Gastroesophageal sphincter (tissue), 4 donors: ENCODE data around the gene RNF213. TPM values are rescaled to one million over a fixed set of nuclear protein-coding genes. Genes with fewer than 3 reads are reported as not detected.

Experiments used
- ATAC-seq: fragments of 150-250 bp; one replicate; pipeline ENCODE4 v1.9.1; 2016; ENCODE audit warnings: mild to moderate bottlenecking, moderate library complexity
- H3K27ac ChIP-seq, 4 donors: fragments of 200-600 bp; sonication (generic) in 3 of 4; 1 replicate in 3 of 4; 2 replicates in 1 of 4; pipeline ENCODE4 v1.5.1; 2016 to 2019
- H3K27me3 ChIP-seq: fragments of 200-600 bp; sonication (generic); one replicate; pipeline ENCODE4 v1.5.1; 2019
- H3K36me3 ChIP-seq, 2 donors: fragments of 200-600 bp; sonication (generic); one replicate each; pipeline ENCODE4 v1.5.1; 2019; ENCODE audit warnings: control low read depth in 1 of 2
- H3K4me1 ChIP-seq, 3 donors: fragments of 200-600 bp; sonication (generic); 1 replicate in 2 of 3; 2 replicates in 1 of 3; pipeline ENCODE4 v1.5.1; 2016 to 2019; ENCODE audit warnings: control low read depth in 2 of 3
- H3K4me3 ChIP-seq, 2 donors: fragments of 200-600 bp; sonication (generic); one replicate each; pipeline ENCODE4 v1.5.1; 2019; ENCODE audit warnings: mild to moderate bottlenecking in 1 of 2, moderate library complexity in 1 of 2
- H3K9me3 ChIP-seq, 3 donors: fragments of 200-600 bp; sonication (generic); one replicate each; pipeline ENCODE4 v1.5.1; 2017 to 2019; ENCODE audit warnings: control low read depth in 2 of 3
- CTCF ChIP-seq, 4 experiments: fragments of 200-600 bp in 2 of 4; fragments of 450-650 bp in 2 of 4; sonication (generic) in 1 of 4; IDR thresholded peaks; one replicate each; pipeline ENCODE4 v1.5.1; 2017 to 2019; ENCODE audit warnings: antibody characterized with exemption in 4 of 4, mild to moderate bottlenecking in 2 of 4, moderate library complexity in 2 of 4
- EP300 ChIP-seq: sonication (generic); formaldehyde crosslinking; IDR thresholded peaks from one replicate; pipeline ENCODE4 v1.6.1; 2017; ENCODE audit warnings: antibody characterized with exemption, mild to moderate bottlenecking
- POLR2A ChIP-seq, 2 donors: fragments of 450-650 bp; IDR thresholded peaks; one replicate each; pipeline ENCODE4 v1.6.1; 2017; ENCODE audit warnings: antibody characterized with exemption in 2 of 2, mild to moderate bottlenecking in 2 of 2, moderate library complexity in 1 of 2
- POLR2AphosphoS5 ChIP-seq: sonication (generic); formaldehyde crosslinking; IDR thresholded peaks from one replicate; pipeline ENCODE4 v1.6.1; 2017; ENCODE audit warnings: antibody characterized with exemption
- WGBS, 2 donors: methylation state at CpG; one replicate each; pipeline ENCODE4 v1.1.5; 2018; ENCODE audit warnings: low coverage in 1 of 2; 5-methylcytosine and 5-hydroxymethylcytosine counted together
- total RNA-seq, 4 donors: library from RNA; depleted of rRNA; stranded (reverse); fragments of >200 nt; gene quantifications; one replicate each; pipeline ENCODE4 v1.1.0, GENCODE V29; 2016

Gene RNF213
- total RNA-seq, 4 donors from 2014 or later, result 59.2 to 87.6 (median 67.8) TPM

- 81 to 88% methylated on average over 3 to 11 of the region's 26 CpGs for WGBS, 2 donors
- peaks cover 0 to 96% of the 10 kb centered on the region in 2 donors for H3K36me3 ChIP-seq
- no peaks in the 10 kb centered on the region for H3K4me1 ChIP-seq
- no peak for TF ChIP-seq POLR2AphosphoS5
- no peak for TF ChIP-seq POLR2A (IDR thresholded peaks at IDR 0.05)
- TF ChIP-seq CTCF (IDR thresholded peaks at IDR 0.05), result no peak
- TF ChIP-seq EP300, result no peak
- no peak overlapping the region for H3K27ac ChIP-seq
- no peaks in the 10 kb centered on the region for H3K27me3 ChIP-seq
- ATAC-seq, result no peak
- H3K9me3 ChIP-seq, result no peaks in the 10 kb centered on the region
- no peak overlapping the region for H3K4me3 ChIP-seq
Observed at GRCh38 chr17:80248894-80249710, 11.6 kb upstream of the RNF213 start.

GRCh38 chr17:80251966-80252365, 8.7 kb upstream of the RNF213 start:
- Histone ChIP-seq H3K4me3 (no peak overlapping the region), H3K27ac (no peak overlapping the region), H3K36me3 (peaks cover 0 to 67% of the 10 kb centered on the region in 2 donors), H3K4me1 (peaks cover 0 to 14% (median 4%) of the 10 kb centered on the region in 3 donors), H3K9me3 (no peaks in the 10 kb centered on the region), H3K27me3 (no peaks in the 10 kb centered on the region)
- TF ChIP-seq POLR2AphosphoS5, result no peak
- TF ChIP-seq POLR2A (IDR thresholded peaks at IDR 0.05), result no peak
- TF ChIP-seq EP300, result no peak
- TF ChIP-seq CTCF (IDR thresholded peaks at IDR 0.05), result no peak
- 80 to 100% methylated on average over 1 to 2 of the region's 11 CpGs for WGBS, 2 donors
- no peak for ATAC-seq

GRCh38 chr17:80252871-80253270, 7.8 kb upstream of the RNF213 start:
- WGBS, 2 donors, result 67 to 79% methylated on average over 3 of the region's 13 CpGs
- Histone ChIP-seq H3K27me3 (no peaks in the 10 kb centered on the region), H3K4me3 (no peak overlapping the region), H3K4me1 (peaks cover 0 to 14% (median 4%) of the 10 kb centered on the region in 3 donors), H3K36me3 (peaks cover 0 to 58% of the 10 kb centered on the region in 2 donors), H3K9me3 (no peaks in the 10 kb centered on the region), H3K27ac (no peak overlapping the region)
- no peak for ATAC-seq
- TF ChIP-seq POLR2A (IDR thresholded peaks at IDR 0.05) (no peak), EP300 (no peak), CTCF (IDR thresholded peaks at IDR 0.05) (peak in 3 of 4 experiments; percentile 14 to 47 (median 26)), POLR2AphosphoS5 (no peak)

- no peak for ATAC-seq
- peak overlapping the region in 1 of 4 donors; percentile 65 for H3K27ac ChIP-seq
- no peak overlapping the region for H3K4me3 ChIP-seq
- H3K27me3 ChIP-seq, result no peaks in the 10 kb centered on the region
- H3K4me1 ChIP-seq, result peaks cover 0 to 14% (median 4%) of the 10 kb centered on the region in 3 donors
- 84 to 85% methylated on average over 4 to 16 of the region's 21 CpGs for WGBS, 2 donors
- H3K9me3 ChIP-seq, result no peaks in the 10 kb centered on the region
- peaks cover 0 to 49% of the 10 kb centered on the region in 2 donors for H3K36me3 ChIP-seq
- TF ChIP-seq POLR2AphosphoS5 (no peak), EP300 (no peak), POLR2A (IDR thresholded peaks at IDR 0.05) (no peak), CTCF (IDR thresholded peaks at IDR 0.05) (no peak)
Observed at GRCh38 chr17:80253631-80254395, 6.8 kb upstream of the RNF213 start.
